ENCODE results near the gene TSSK3. TPM values are rescaled to one million over a fixed set of nuclear protein-coding genes. Genes with fewer than 3 reads are reported as not detected.

TSSK3 gene
- total and polyA plus RNA-seq, 4 donors, result 0.14 to 0.50 TPM; not detected in 2

DNA sequence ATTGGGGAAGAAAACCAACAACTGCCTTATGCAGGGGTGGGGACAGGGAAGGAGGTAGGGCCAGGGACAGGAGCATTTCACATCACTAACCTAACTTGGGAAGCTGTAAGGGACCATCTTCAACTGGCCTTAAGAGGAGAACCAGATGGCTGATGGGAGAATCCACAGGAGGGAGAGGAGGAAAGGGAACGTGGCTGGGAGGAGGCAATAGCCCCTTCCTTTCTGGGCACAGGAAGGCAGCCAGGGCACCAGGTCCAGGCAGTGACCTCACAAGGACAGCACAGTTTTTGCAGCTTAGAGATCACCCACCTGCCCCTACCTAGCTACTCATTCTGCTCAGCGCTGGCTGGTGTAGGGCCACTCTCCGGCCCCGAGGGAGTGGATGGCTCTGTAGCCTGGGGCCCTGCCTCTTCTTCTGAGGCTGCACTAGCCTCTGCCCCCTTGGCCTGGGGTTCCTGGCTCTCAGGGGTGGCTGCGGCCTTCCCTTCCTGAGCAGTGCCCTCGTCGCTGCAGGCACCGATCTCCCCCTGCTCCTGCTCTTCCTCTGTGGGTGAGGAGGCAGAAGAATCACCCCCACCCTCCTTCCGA, 28.0 kb upstream of the TSSK3 start:
- Histone ChIP-seq H3K4me3 (ENCODE audit: low read depth in 1 of 3, low read length in 3 of 3) (peak overlapping the region in 2 of 3 donors; percentile 15 to 66), H3K9me3 (ENCODE audit: control insufficient read depth in 4 of 4, low read length in 3 of 4) (no peaks in the 10 kb centered on the region), H3K27ac (ENCODE audit: low read depth in 1 of 2, low read length in 2 of 2) (peak overlapping the region in 1 of 2 donors; percentile 23), H3K9ac (ENCODE audit: low read depth in 1 of 2, low read length in 2 of 2) (no peak overlapping the region), H3K27me3 (ENCODE audit: control insufficient read depth in 4 of 4, insufficient read depth in 4 of 4, low read length in 3 of 4) (no peaks in the 10 kb centered on the region), H3K36me3 (ENCODE audit: control insufficient read depth in 4 of 4, insufficient read depth in 3 of 4, low read depth in 1 of 4, low read length in 3 of 4) (peaks cover 1 to 37% (median 22%) of the 10 kb centered on the region in 4 donors), H3K4me1 (ENCODE audit: control insufficient read depth in 4 of 4, insufficient read depth in 4 of 4, low read length in 3 of 4) (peaks cover 2 to 22% (median 8%) of the 10 kb centered on the region in 4 donors)
- WGBS, result 63% methylated on average over 9 of the region's 9 CpGs
- no peak for DNase-seq (ENCODE audit: low spot score)
- no peak for TF ChIP-seq TAF1 (conservative IDR thresholded peaks at IDR 0.05)
- TF ChIP-seq RAD21 (IDR thresholded peaks at IDR 0.05), result no peak
- no peak for TF ChIP-seq FOXA2 (IDR thresholded peaks at IDR 0.05)
- TF ChIP-seq, protein P1, sequence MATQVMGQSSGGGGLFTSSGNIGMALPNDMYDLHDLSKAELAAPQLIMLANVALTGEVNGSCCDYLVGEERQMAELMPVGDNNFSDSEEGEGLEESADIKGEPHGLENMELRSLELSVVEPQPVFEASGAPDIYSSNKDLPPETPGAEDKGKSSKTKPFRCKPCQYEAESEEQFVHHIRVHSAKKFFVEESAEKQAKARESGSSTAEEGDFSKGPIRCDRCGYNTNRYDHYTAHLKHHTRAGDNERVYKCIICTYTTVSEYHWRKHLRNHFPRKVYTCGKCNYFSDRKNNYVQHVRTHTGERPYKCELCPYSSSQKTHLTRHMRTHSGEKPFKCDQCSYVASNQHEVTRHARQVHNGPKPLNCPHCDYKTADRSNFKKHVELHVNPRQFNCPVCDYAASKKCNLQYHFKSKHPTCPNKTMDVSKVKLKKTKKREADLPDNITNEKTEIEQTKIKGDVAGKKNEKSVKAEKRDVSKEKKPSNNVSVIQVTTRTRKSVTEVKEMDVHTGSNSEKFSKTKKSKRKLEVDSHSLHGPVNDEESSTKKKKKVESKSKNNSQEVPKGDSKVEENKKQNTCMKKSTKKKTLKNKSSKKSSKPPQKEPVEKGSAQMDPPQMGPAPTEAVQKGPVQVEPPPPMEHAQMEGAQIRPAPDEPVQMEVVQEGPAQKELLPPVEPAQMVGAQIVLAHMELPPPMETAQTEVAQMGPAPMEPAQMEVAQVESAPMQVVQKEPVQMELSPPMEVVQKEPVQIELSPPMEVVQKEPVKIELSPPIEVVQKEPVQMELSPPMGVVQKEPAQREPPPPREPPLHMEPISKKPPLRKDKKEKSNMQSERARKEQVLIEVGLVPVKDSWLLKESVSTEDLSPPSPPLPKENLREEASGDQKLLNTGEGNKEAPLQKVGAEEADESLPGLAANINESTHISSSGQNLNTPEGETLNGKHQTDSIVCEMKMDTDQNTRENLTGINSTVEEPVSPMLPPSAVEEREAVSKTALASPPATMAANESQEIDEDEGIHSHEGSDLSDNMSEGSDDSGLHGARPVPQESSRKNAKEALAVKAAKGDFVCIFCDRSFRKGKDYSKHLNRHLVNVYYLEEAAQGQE (IDR thresholded peaks at IDR 0.05), result no peak
- TF ChIP-seq, protein P2, sequence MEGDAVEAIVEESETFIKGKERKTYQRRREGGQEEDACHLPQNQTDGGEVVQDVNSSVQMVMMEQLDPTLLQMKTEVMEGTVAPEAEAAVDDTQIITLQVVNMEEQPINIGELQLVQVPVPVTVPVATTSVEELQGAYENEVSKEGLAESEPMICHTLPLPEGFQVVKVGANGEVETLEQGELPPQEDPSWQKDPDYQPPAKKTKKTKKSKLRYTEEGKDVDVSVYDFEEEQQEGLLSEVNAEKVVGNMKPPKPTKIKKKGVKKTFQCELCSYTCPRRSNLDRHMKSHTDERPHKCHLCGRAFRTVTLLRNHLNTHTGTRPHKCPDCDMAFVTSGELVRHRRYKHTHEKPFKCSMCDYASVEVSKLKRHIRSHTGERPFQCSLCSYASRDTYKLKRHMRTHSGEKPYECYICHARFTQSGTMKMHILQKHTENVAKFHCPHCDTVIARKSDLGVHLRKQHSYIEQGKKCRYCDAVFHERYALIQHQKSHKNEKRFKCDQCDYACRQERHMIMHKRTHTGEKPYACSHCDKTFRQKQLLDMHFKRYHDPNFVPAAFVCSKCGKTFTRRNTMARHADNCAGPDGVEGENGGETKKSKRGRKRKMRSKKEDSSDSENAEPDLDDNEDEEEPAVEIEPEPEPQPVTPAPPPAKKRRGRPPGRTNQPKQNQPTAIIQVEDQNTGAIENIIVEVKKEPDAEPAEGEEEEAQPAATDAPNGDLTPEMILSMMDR (IDR thresholded peaks at IDR 0.05; ENCODE audit: low read depth, low read length, missing input control), result no peak
- no peak for TF ChIP-seq GABPA (IDR thresholded peaks at IDR 0.05 in 1 of 2, conservative IDR thresholded peaks at IDR 0.05 in 1 of 2)
- no peak for TF ChIP-seq JUND (IDR thresholded peaks at IDR 0.05)
- no peak for TF ChIP-seq YY1 (IDR thresholded peaks at IDR 0.05)
- TF ChIP-seq FOXA1 (IDR thresholded peaks at IDR 0.05), result no peak
- TF ChIP-seq HNF4A (conservative IDR thresholded peaks at IDR 0.05), result no peak
- TF ChIP-seq NR2F2 (IDR thresholded peaks at IDR 0.05), result no peak
- TF ChIP-seq, protein P3, sequence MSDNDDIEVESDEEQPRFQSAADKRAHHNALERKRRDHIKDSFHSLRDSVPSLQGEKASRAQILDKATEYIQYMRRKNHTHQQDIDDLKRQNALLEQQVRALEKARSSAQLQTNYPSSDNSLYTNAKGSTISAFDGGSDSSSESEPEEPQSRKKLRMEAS (IDR thresholded peaks at IDR 0.05), result no peak
- no peak for TF ChIP-seq EGR1 (IDR thresholded peaks at IDR 0.05; ENCODE audit: low read depth in 2 of 2)

DNA sequence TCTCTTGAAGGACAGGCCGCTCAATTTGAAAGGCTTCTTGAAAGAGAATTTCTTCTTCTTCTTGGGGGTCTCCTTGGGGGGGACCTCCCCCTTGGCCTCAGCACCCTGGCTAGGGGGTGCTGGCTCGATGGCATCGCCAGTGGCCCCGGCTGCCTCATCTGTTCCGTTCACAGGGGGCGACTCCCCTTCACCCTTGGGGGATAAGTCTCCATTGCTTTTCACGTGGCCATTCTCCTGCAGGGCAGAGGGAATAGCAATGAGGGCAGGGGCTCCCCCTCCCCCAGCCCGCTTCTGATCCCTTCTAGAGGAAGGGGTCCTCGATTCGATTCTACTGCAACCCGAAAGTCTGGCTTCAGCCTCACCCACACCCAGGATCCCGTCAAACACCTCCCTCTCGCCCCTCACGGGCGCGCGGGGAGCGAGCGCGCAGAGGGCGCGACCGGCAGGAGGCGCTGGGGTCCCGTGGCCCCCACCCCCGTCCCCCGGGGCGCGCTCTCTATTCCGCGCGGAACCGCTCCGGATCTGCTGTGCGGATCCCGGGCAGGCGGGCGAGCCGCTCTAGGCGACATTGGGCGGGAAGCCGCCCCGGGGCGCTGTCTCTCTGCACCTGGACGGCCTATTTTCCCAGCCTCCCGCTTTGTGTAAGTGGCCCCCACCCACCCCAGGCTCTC, 27.3 kb upstream of the TSSK3 start:
- no peak for TF ChIP-seq YY1 (IDR thresholded peaks at IDR 0.05)
- TF ChIP-seq RAD21 (IDR thresholded peaks at IDR 0.05), result peak; percentile 55 to 66
- no peak for TF ChIP-seq GABPA (IDR thresholded peaks at IDR 0.05 in 1 of 2, conservative IDR thresholded peaks at IDR 0.05 in 1 of 2)
- TF ChIP-seq, protein P2 (IDR thresholded peaks at IDR 0.05; ENCODE audit: low read depth, low read length, missing input control), result peak; percentile 47
- peak; percentile 59 for DNase-seq (ENCODE audit: low spot score)
- Histone ChIP-seq H3K4me1 (ENCODE audit: control insufficient read depth in 4 of 4, insufficient read depth in 4 of 4, low read length in 3 of 4) (peaks cover 2 to 22% (median 8%) of the 10 kb centered on the region in 4 donors), H3K27ac (ENCODE audit: low read depth in 1 of 2, low read length in 2 of 2) (no peak overlapping the region), H3K9me3 (ENCODE audit: control insufficient read depth in 4 of 4, low read length in 3 of 4) (no peaks in the 10 kb centered on the region), H3K36me3 (ENCODE audit: control insufficient read depth in 4 of 4, insufficient read depth in 3 of 4, low read depth in 1 of 4, low read length in 3 of 4) (peaks cover 1 to 31% (median 19%) of the 10 kb centered on the region in 4 donors), H3K27me3 (ENCODE audit: control insufficient read depth in 4 of 4, insufficient read depth in 4 of 4, low read length in 3 of 4) (no peaks in the 10 kb centered on the region), H3K4me3 (ENCODE audit: low read depth in 1 of 3, low read length in 3 of 3) (peak overlapping the region; percentile 15 to 66 (median 53)), H3K9ac (ENCODE audit: low read depth in 1 of 2, low read length in 2 of 2) (peak overlapping the region in 1 of 2 donors; percentile 50)
- WGBS, result 10% methylated on average over 46 of the region's 46 CpGs
